Right kidney (tissue), 1 donor: Measurements from ENCODE around the gene AGAP1.

Source experiments
- DNase-seq: peaks from one replicate; pipeline ENCODE4 v3.0.0-alpha.2; 2016

AGAP1 gene

GRCh38 chr2:235507928-235508327 lies 14.1 kb downstream of the AGAP1 start:
- no peak for DNase-seq

- no peak for DNase-seq
Observed at GRCh38 chr2:235508371-235509160, 14.7 kb downstream of the AGAP1 start.

DNA sequence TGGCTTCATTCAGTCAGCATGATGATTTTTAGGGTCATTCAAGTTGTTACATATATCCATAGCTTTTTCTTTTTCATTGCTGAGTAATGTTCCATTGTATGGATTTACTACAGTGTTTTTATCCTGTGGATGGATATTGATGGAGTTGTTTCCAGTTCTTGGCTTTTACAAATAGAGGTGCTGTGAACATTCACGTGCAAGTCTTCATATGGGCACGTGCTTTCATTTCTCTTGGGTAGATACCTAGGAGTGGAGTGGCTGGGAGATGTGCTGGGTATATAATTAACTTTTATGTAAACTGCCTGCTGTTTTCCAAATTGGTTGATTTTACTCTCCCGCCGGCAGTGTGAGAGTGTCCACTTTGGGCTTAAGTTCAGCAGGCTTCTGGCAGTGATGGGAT lies 16.5 kb downstream of the AGAP1 start:
- no peak for DNase-seq

- DNase-seq: no peak
Observed at GRCh38 chr2:235511187-235511661, 17.4 kb downstream of the AGAP1 start.

DNA sequence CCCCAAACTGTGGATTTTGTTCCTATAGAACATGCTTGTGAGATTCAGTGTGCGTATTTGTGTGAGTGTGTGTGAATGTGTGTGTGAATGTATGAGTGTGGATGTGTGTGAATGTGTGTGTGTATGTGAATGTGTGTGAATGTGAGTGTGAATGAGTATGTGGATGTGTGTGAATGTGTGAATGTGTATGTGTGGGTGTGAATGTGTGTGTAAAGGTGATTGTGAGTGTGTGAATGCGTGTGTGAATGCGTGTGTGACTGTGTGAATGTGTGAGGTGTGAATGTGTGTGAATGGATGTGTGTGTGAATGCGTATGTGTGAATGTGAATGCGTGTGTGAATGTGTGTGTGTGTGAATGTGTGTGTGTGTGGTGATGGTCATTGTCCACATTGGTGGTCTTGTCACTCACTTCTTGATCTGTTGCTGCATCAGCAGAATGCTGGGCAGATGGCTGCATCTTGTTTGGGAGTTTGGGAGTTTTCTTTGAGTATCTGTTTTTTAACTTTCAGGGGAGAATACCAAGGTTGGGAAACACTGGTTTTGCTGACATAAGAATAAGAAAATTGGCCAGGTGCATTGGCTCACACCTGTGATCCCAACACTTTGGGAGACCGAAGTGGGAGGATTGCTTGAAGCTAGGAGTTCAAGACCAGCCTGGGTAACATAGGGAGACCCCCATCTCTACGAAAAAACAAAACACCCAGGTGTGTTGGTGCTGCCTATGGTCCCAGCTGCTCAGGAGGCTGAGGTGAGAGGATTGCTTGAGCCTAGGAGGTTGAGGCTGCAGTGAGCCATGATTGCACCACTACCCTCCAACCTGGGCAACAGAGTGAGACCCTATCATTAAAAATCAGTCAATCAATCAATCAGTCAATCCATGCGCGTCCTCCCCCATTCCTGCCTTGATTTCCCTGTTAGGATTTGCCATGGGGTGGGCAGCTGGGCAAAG lies 18.2 kb downstream of the AGAP1 start:
- no peak for DNase-seq

DNA sequence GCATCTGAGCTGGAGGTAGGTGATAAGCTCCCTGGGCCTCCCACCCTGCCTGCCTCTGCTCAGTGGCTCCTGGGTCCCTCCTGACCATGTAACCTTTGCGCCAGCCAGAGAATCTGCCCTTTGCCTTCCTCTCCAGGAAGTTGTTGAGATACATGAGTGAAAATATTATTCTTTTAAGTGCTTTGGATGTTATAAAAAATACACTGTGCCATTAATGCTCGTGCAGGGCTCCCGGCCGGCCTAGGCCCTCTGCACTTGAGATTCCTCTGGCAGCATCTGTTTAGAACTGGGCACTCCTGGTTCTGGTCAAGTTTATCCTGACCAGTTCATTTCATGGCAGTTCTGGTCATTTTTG lies 18.8 kb downstream of the AGAP1 start:
- DNase-seq: no peak

- DNase-seq: no peak
Observed at GRCh38 chr2:235513984-235514626, 20.3 kb downstream of the AGAP1 start.

DNA sequence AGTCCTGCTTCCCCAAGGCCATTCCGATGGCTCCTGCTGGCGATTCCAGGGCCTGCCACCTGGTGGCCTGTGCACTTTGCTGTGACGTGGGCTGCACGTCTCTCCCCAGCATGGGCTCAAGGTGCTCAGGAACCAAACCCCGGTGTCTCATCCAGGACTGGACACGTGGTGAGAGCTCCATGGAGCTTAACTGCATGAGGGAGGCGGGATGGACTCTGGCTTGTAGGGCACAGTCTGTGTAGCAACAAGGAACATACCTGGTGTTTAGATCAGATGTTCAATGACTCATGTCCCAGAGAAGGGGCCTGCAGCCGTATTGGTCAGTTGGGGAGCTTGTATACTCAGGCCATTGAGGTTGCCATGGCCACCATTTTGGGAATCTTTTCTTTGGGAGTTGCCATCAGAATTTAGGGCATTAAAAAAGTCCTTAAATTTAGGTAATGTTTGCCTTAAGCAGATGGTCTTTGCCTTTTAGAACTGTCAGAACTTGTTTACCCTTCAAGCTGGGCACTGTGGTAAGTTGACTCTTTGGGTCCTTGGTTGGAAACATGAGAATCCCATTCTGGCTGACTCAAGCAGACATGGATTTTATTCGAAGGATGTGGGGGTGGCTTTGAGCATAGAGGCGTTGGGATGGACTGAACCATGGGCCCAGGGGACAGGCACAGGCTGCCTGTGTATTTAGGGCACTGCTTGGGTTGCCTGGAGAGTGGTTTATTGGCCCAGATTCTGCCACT lies 21.0 kb downstream of the AGAP1 start:
- no peak for DNase-seq

GRCh38 chr2:235515364-235515742 lies 21.5 kb downstream of the AGAP1 start:
- DNase-seq: no peak

DNA sequence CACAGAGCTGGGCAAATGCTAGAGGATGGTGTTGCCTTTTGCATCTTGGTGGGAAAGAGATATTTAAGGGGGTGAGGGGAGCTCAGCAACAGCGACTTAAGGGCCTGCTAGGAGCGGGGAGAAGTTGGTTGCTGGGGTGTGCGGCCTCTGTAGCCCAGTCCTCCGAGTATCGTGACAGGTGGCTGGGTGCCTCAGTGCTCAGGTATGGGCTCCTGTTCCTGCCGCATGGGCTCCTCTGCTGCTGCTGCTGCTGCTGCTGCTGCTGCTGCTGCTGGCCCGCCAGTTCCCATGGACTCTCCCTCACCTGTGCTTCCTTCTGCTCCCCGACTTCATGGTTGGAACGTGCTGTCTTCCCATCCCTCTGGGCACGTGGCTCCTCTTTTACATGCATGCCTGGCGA lies 22.0 kb downstream of the AGAP1 start:
- DNase-seq: no peak

DNA sequence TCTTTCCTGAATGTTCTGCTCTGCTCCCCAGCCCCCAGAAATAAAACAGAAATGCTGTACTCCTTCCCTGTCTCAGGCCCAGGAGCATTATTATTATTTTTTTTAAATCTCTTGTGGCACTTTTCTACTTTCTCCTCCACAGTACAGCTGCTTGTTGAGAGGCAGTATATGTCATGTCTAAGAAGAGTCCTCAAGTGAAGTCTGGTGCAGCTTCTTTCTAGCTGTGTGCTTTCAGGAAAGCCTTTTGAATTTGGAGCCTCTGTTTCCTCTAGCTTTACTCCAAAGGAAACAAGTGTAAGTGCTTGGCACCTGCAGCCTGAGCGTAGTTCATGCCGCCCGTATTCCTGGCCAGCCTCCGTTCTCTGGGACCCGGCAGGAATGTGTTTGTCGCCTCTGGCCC lies 22.4 kb downstream of the AGAP1 start:
- DNase-seq: no peak

GRCh38 chr2:235518322-235519090 lies 24.7 kb downstream of the AGAP1 start:
- DNase-seq: no peak

DNA sequence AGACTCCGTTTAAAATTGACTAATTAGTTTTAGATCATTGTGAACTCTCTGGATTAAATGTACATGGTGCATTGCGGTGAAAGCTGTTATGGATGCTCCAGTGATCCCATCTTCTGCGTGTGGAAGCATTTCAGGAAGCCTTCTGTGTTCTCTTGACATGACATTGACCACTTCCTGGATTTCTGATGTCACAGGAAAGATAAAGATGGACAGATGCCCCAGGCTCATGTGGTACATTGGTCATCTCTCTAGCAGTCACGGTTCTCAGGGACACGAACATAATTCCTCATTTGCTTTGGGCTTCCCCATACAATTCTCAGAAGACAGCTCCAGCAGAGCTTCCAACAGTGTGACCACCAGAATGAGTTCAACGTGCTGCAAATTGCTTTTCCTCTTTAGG lies 26.9 kb downstream of the AGAP1 start:
- DNase-seq: no peak

GRCh38 chr2:235521844-235522243 lies 28.0 kb downstream of the AGAP1 start:
- no peak for DNase-seq

GRCh38 chr2:235523021-235523420 lies 29.2 kb downstream of the AGAP1 start:
- DNase-seq: no peak

GRCh38 chr2:235523486-235524150 lies 29.8 kb downstream of the AGAP1 start:
- no peak for DNase-seq

GRCh38 chr2:235526166-235526565 lies 32.3 kb downstream of the AGAP1 start:
- no peak for DNase-seq

DNA sequence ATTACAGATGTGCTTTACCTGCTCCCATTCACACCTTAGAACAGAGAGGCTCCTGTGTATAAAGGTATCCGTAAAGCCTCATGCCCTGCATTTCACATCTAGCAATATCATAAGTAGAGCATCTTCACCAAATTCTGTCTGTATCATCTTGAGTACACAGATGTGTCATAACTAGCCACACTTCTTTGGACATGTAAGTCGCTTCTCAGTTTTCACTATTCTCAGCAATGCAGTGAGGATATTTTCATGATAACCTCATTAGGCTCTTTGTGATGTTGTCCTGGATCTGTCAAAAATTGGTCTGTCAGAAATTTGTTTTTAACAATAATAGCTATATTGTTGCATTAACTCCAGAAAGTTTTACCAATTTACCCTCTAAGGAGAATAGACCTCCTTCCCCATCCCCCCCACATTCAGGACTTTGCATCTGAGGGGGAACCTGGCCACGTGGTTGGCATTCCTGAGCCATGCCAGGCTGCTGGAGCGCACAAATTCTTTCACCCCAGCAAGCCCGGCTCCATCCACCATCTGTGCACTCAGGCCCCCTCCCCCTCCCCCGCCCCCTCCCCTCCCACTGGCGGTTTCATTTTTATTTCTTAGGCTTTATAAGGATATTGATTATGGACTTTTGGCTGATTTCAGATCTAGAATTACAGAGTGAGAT lies 34.1 kb downstream of the AGAP1 start:
- no peak for DNase-seq

- no peak for DNase-seq
Observed at GRCh38 chr2:235529621-235530020, 35.8 kb downstream of the AGAP1 start.

DNA sequence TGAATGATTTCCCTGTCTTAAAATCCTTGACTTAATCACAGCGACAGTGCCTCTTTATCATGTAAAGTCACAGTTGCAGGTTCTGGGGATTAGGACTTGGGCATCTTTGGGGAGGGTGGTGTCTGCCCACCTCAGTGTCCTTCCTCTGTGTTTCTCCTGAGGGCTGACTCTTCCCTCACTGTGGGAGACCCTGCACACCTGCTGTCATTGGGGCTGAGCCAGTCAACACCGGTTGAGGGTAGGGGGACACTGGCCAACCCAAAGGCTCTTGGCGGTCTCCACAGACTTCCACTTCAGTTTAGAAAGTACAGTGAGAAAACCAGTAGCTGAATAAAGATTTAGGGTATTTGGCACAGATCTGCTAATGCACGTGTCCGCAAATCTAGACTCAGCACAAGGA lies 36.9 kb downstream of the AGAP1 start:
- DNase-seq: no peak
